ENCODE results near the gene FBXO42. TPM values are rescaled to one million over a fixed set of nuclear protein-coding genes. Genes with fewer than 3 reads are reported as not detected.

The FBXO42 gene
- total and polyA plus RNA-seq, 2 of the 8 experiments (the other 6 are each of a cell fraction or from before 2014, with no cell fraction given) = 15.1 to 17.0 TPM

DNA sequence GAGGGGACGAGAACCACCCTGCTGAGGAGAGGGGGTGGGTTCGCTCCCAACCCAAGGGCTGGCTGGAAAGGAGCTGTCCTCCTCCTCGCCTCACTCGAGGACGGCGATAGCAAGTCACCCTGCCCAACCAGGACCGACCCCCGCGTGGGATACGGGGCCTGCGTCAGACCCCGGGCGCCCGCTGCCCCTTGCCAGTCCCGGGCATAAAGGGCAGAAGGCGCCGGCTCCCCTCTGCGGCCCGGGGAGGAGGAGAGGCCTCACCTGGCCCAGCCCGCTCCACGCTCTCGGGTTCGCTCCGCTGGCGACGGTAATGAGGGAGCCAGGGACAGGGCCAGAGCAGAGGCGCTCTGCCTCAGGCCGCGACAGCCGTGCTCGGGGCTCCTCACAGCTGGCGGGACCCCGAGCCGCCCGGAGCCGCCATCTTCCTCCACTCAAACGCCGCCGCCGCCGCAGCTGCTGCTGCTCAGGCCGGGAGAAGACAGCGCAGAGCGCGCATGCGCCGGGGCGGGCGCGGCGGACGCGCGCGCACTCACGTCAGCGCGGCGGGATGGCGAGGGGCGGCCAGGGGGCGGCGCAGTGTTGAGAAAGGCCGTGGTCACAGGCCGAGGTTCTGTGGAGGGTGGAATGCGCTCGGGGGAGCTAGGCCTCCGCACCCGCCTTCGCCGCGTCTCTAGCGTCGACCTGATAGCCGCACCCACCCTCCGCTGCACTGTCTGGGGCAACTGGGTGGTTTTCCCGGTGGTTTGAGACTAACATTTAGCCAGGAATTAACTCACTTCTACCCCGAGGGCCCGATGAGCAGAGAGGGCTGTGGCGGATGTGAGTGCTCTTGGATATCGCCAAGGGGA, at the start of gene FBXO42 (continued):
- peak in 1 of 2 experiments; percentile 16; a peak in 1 of 3 replicates for TF ChIP-seq EP300 (IDR thresholded peaks at IDR 0.05; ENCODE audit: borderline replicate concordance in 1 of 2, low read depth in 2 of 2, low read length in 2 of 2)
- TF ChIP-seq EGR1 (IDR thresholded peaks at IDR 0.05; ENCODE audit: borderline replicate concordance, low read depth, low read length) = no peak
- TF ChIP-seq CTBP2 (IDR thresholded peaks at IDR 0.05; ENCODE audit: borderline replicate concordance, insufficient read depth, insufficient read length, low read length) = no peak
- TF ChIP-seq MAFK (IDR thresholded peaks at IDR 0.05; ENCODE audit: low read depth, low read length) = no peak
- TF ChIP-seq, protein P1, sequence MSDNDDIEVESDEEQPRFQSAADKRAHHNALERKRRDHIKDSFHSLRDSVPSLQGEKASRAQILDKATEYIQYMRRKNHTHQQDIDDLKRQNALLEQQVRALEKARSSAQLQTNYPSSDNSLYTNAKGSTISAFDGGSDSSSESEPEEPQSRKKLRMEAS (IDR thresholded peaks at IDR 0.05) = peak; percentile 39; the same call in 1 of the 2 replicates
- TF ChIP-seq RAD21 (IDR thresholded peaks at IDR 0.05 in 1 of 2, conservative IDR thresholded peaks at IDR 0.05 in 1 of 2; ENCODE audit: low read depth in 2 of 2, low read length in 2 of 2) = peak in 1 of 2 experiments; percentile 33; a peak in 1 of 4 replicates
- TF ChIP-seq, protein P2, sequence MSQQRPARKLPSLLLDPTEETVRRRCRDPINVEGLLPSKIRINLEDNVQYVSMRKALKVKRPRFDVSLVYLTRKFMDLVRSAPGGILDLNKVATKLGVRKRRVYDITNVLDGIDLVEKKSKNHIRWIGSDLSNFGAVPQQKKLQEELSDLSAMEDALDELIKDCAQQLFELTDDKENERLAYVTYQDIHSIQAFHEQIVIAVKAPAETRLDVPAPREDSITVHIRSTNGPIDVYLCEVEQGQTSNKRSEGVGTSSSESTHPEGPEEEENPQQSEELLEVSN (IDR thresholded peaks at IDR 0.05) = peak; percentile 39; the same call in 1 of the 2 replicates
- no peak for TF ChIP-seq SRF (IDR thresholded peaks at IDR 0.05; ENCODE audit: low read depth, low read length)
- no peak for TF ChIP-seq SP1 (IDR thresholded peaks at IDR 0.05; ENCODE audit: low read depth, low read length)
- TF ChIP-seq SUZ12 (IDR thresholded peaks at IDR 0.05; ENCODE audit: low read length) = no peak
- peak; percentile 59; the same call in 1 of the 2 replicates for TF ChIP-seq TBP (IDR thresholded peaks at IDR 0.05; ENCODE audit: low read depth, low read length)
- no peak for TF ChIP-seq ZNF274 (IDR thresholded peaks at IDR 0.05; ENCODE audit: borderline replicate concordance, extremely low read depth, low read length)
- no peak for TF ChIP-seq SIN3A (conservative IDR thresholded peaks at IDR 0.05 in 1 of 2, IDR thresholded peaks at IDR 0.05 in 1 of 2; ENCODE audit: low read depth in 1 of 2, low read length in 2 of 2)
- TF ChIP-seq POLR2A (IDR thresholded peaks at IDR 0.05; ENCODE audit: control extremely low read depth in 1 of 2, low read depth in 2 of 2, low read length in 2 of 2) = peak; percentile 66 to 72
- peak; percentile 66 for TF ChIP-seq BACH1 (IDR thresholded peaks at IDR 0.05; ENCODE audit: low read length)
- TF ChIP-seq, protein P3, sequence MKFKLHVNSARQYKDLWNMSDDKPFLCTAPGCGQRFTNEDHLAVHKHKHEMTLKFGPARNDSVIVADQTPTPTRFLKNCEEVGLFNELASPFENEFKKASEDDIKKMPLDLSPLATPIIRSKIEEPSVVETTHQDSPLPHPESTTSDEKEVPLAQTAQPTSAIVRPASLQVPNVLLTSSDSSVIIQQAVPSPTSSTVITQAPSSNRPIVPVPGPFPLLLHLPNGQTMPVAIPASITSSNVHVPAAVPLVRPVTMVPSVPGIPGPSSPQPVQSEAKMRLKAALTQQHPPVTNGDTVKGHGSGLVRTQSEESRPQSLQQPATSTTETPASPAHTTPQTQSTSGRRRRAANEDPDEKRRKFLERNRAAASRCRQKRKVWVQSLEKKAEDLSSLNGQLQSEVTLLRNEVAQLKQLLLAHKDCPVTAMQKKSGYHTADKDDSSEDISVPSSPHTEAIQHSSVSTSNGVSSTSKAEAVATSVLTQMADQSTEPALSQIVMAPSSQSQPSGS (IDR thresholded peaks at IDR 0.05; ENCODE audit: low read length) = no peak
- TF ChIP-seq, protein P4, sequence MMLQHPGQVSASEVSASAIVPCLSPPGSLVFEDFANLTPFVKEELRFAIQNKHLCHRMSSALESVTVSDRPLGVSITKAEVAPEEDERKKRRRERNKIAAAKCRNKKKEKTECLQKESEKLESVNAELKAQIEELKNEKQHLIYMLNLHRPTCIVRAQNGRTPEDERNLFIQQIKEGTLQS (IDR thresholded peaks at IDR 0.05; ENCODE audit: insufficient read depth, low read depth, low read length) = no peak
- no peak for TF ChIP-seq RNF2 (IDR thresholded peaks at IDR 0.05; ENCODE audit: borderline replicate concordance, low read depth, low read length, missing control alignments, poor library complexity, severe bottlenecking)
- TF ChIP-seq HDAC6 (IDR thresholded peaks at IDR 0.05; ENCODE audit: low read depth, low read length) = no peak
